Measurements from ENCODE around the gene CCSER1. TPM values are rescaled to one million over a fixed set of nuclear protein-coding genes. Genes with fewer than 3 reads are reported as not detected.

The CCSER1 gene
- total RNA-seq, 1 donor from 2014 or later: not detected

DNA sequence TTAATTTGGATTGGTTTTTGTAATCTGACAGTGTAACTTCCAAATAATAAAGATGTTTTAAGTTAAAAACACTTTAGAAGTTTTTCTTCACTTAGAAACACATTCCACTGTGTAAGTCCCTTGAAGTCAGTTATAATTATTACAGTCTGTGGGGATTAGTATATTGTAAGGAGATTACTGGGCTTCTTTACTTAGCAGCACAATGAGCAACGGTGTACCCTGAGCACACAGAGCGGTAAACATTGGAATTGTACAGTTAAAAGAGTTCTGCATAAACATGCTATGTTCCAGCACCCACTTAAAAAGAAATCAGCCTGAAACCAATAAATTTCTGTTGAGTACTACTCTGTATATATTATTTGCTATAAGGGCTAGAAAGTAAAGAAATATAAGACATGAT is 44.3 kb downstream of the CCSER1 start:
- Mint-ChIP-seq H3K4me3 (ENCODE audit: unreplicated experiment) (no peak overlapping the region), H3K27ac (ENCODE audit: unreplicated experiment) (no peak overlapping the region), H3K36me3 (ENCODE audit: low read depth) (no peaks in the 10 kb centered on the region), H3K4me1 (ENCODE audit: low read depth) (no peaks in the 10 kb centered on the region), H3K27me3 (ENCODE audit: low read depth) (peaks cover 3% of the 10 kb centered on the region), H3K9me3 (ENCODE audit: low read depth) (peaks cover 2% of the 10 kb centered on the region)
- no peak for TF ChIP-seq CTCF (IDR thresholded peaks at IDR 0.05)
- DNase-seq (ENCODE audit: low spot score): no peak

DNA sequence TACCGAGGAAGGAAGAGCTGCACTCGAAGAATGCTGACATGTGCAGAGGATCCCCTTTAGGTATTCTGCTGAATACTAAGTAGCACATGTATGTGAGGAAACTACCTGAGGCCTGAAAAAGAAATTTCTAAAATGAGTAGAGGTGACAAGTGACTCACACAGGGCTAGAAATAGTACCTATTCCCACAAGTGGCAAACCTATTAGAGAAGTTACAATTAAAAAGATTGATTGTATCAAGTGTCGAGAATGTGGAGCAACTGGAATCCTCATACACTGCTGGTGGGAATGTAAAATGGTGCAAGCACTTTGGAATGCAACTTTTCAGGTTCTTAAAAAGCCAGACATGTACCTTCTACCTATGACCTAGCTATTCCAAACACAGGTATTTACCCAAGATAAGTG is 47.4 kb downstream of the CCSER1 start:
- Mint-ChIP-seq H3K4me1 (ENCODE audit: low read depth) (no peaks in the 10 kb centered on the region), H3K27ac (ENCODE audit: unreplicated experiment) (no peak overlapping the region), H3K27me3 (ENCODE audit: low read depth) (peaks cover 3% of the 10 kb centered on the region), H3K4me3 (ENCODE audit: unreplicated experiment) (no peak overlapping the region), H3K36me3 (ENCODE audit: low read depth) (no peaks in the 10 kb centered on the region), H3K9me3 (ENCODE audit: low read depth) (peaks cover 2% of the 10 kb centered on the region)
- no peak for DNase-seq (ENCODE audit: low spot score)
- TF ChIP-seq CTCF (IDR thresholded peaks at IDR 0.05): no peak

- Mint-ChIP-seq H3K36me3 (ENCODE audit: low read depth) (peaks cover 1% of the 10 kb centered on the region), H3K27me3 (ENCODE audit: low read depth) (peaks cover 4% of the 10 kb centered on the region), H3K9me3 (ENCODE audit: low read depth) (no peaks in the 10 kb centered on the region), H3K4me1 (ENCODE audit: low read depth) (no peaks in the 10 kb centered on the region), H3K27ac (ENCODE audit: unreplicated experiment) (no peak overlapping the region), H3K4me3 (ENCODE audit: unreplicated experiment) (no peak overlapping the region)
- no peak for TF ChIP-seq CTCF (IDR thresholded peaks at IDR 0.05)
- no peak for DNase-seq (ENCODE audit: low spot score)
Observed at GRCh38 chr4:90181644-90182043, 54.5 kb downstream of the CCSER1 start.

- Mint-ChIP-seq H3K27ac (ENCODE audit: unreplicated experiment) (no peak overlapping the region), H3K4me3 (ENCODE audit: unreplicated experiment) (no peak overlapping the region), H3K27me3 (ENCODE audit: low read depth) (peaks cover 4% of the 10 kb centered on the region), H3K4me1 (ENCODE audit: low read depth) (no peaks in the 10 kb centered on the region), H3K9me3 (ENCODE audit: low read depth) (no peaks in the 10 kb centered on the region), H3K36me3 (ENCODE audit: low read depth) (peaks cover 1% of the 10 kb centered on the region)
- no peak for TF ChIP-seq CTCF (IDR thresholded peaks at IDR 0.05)
- no peak for DNase-seq (ENCODE audit: low spot score)
Observed at GRCh38 chr4:90183254-90183653, 56.1 kb downstream of the CCSER1 start.

GRCh38 chr4:90184560-90184959 is 57.4 kb downstream of the CCSER1 start:
- no peak for DNase-seq (ENCODE audit: low spot score)
- no peak for TF ChIP-seq CTCF (IDR thresholded peaks at IDR 0.05)
- peaks cover 1% of the 10 kb centered on the region for H3K36me3 Mint-ChIP-seq (ENCODE audit: low read depth)
- peaks cover 4% of the 10 kb centered on the region for H3K27me3 Mint-ChIP-seq (ENCODE audit: low read depth)
- no peak overlapping the region for H3K4me3 Mint-ChIP-seq (ENCODE audit: unreplicated experiment)
- no peak overlapping the region for H3K27ac Mint-ChIP-seq (ENCODE audit: unreplicated experiment)
- H3K4me1 Mint-ChIP-seq (ENCODE audit: low read depth): no peaks in the 10 kb centered on the region
- no peaks in the 10 kb centered on the region for H3K9me3 Mint-ChIP-seq (ENCODE audit: low read depth)
